ENCODE data around the gene CD8B. TPM values are rescaled to one million over a fixed set of nuclear protein-coding genes. Genes with fewer than 3 reads are reported as not detected.

Gene CD8B
- total RNA-seq, 1 experiment from 2014 or later: 0.24 TPM

- H3K18ac ChIP-seq (ENCODE audit: insufficient read length, low read depth, low read length): no peak overlapping the region
- no peaks in the 10 kb centered on the region for H4K20me1 ChIP-seq (ENCODE audit: control insufficient read depth, insufficient read depth, insufficient read length)
- Mint-ChIP-seq H3K4me3 (no peak overlapping the region), H3K27ac (no peak overlapping the region), H3K27me3 (ENCODE audit: low read depth) (peaks cover 21% of the 10 kb centered on the region), H3K36me3 (ENCODE audit: insufficient read depth in 1 of 3, low read depth in 3 of 3) (no peaks in the 10 kb centered on the region), H3K4me1 (no peaks in the 10 kb centered on the region), H3K9me3 (no peaks in the 10 kb centered on the region)
- no peak overlapping the region for H2BK20ac ChIP-seq (ENCODE audit: low read depth, low read length, poor library complexity, severe bottlenecking)
- H2BK15ac ChIP-seq (ENCODE audit: low read depth, low read length): no peak overlapping the region
- no peaks in the 10 kb centered on the region for H3K79me1 ChIP-seq (ENCODE audit: insufficient read depth, low read depth, low read length, poor library complexity, severe bottlenecking)
- no peak overlapping the region for H4K5ac ChIP-seq (ENCODE audit: insufficient read length, low read depth, low read length)
- no peak overlapping the region for H2AK5ac ChIP-seq (ENCODE audit: insufficient read length, low read length)
- DNase-seq: no peak
- H3K4ac ChIP-seq (ENCODE audit: low read depth, low read length): no peak overlapping the region
- H3K56ac ChIP-seq (ENCODE audit: insufficient read length, low read depth, low read length): no peak overlapping the region
- no peak overlapping the region for H3K23ac ChIP-seq (ENCODE audit: insufficient read length, low read depth, low read length)
- no peaks in the 10 kb centered on the region for H3K4me1 ChIP-seq (ENCODE audit: insufficient read depth, low read length)
- no peaks in the 10 kb centered on the region for H3K23me2 ChIP-seq (ENCODE audit: insufficient read length, low read depth, low read length, poor library complexity, severe bottlenecking)
- no peaks in the 10 kb centered on the region for H3K79me2 ChIP-seq (ENCODE audit: insufficient read depth, low read length)
- no CpG with 5 or more reads among the region's 9 CpGs for WGBS (ENCODE audit: extremely low coverage, insufficient read length, low lambda C conversion rate)
- no peak overlapping the region for H3K9ac ChIP-seq (ENCODE audit: extremely low read depth, insufficient read length, low read length)
- no peaks in the 10 kb centered on the region for H3K9me3 ChIP-seq (ENCODE audit: control insufficient read depth, low read depth, low read length)
- no peak overlapping the region for H4K91ac ChIP-seq (ENCODE audit: insufficient read length, low read depth, low read length)
- no peak overlapping the region for H2BK12ac ChIP-seq (ENCODE audit: insufficient read length, low read depth, low read length)
- no peak overlapping the region for H2BK5ac ChIP-seq (ENCODE audit: insufficient read length, low read length)
- no peak for TF ChIP-seq CTCF (conservative IDR thresholded peaks at IDR 0.05)
- no peak overlapping the region for H3K4me2 ChIP-seq (ENCODE audit: insufficient read depth, insufficient read length, low read length)
- H2BK120ac ChIP-seq (ENCODE audit: low read depth, low read length, poor library complexity, severe bottlenecking): no peak overlapping the region
- no peak overlapping the region for H4K8ac ChIP-seq (replicated peaks; ENCODE audit: insufficient read length, low read depth, low read length)
- no peak overlapping the region for H3K27ac ChIP-seq (ENCODE audit: insufficient read length, low read depth, low read length)
- no peak overlapping the region for H3K14ac ChIP-seq (ENCODE audit: insufficient read depth, low read length)
- H3T11ph ChIP-seq (ENCODE audit: low read length): no peak overlapping the region
- H3K27me3 ChIP-seq (ENCODE audit: insufficient read depth, low read length): no peaks in the 10 kb centered on the region
- no peak overlapping the region for H2AFZ ChIP-seq (ENCODE audit: low read length)
These were observed 80.3 kb downstream of the CD8B start for GRCh38 chr2:86781363-86781762.
